HepG2 (cell line): ENCODE data around the gene RABEPK. TPM values are rescaled to one million over a fixed set of nuclear protein-coding genes. Genes with fewer than 3 reads are reported as not detected.

Experiments
- CC2D1A ChIP-seq: sonication (generic); formaldehyde crosslinking; IDR thresholded peaks from 2 replicates; pipeline ENCODE4 v1.8.1; 2023; ENCODE audit warnings: mild to moderate bottlenecking, missing genetic modification reagents
- CEBPG ChIP-seq: IDR thresholded peaks from 2 replicates; pipeline ENCODE4 v1.6.1; 2016
- ELF1 ChIP-seq: sonication (generic); formaldehyde crosslinking; IDR thresholded peaks from 2 replicates; pipeline ENCODE4 v1.4.0; 2020; ENCODE audit warnings: missing genetic modification reagents
- FOXP1 ChIP-seq, 2 experiments: fragments of 450-650 bp in 1 of 2; IDR thresholded peaks; 2 replicates each; pipeline ENCODE4 v1.6.1; 2017 to 2018; ENCODE audit warnings: antibody characterized with exemption in 1 of 2
- HNRNPUL1 ChIP-seq: fragments of 200-400 bp; formaldehyde crosslinking; IDR thresholded peaks from 2 replicates; pipeline ENCODE4 v1.6.1; 2017; ENCODE audit warnings: low read depth, mild to moderate bottlenecking, low read length, moderate library complexity
- ISX ChIP-seq: sonication (generic); formaldehyde crosslinking; conservative IDR thresholded peaks from 2 replicates; pipeline ENCODE4 v1.5.0; 2020; ENCODE audit warnings: missing genetic modification reagents
- NCOA2 ChIP-seq: sonication (generic); formaldehyde crosslinking; IDR thresholded peaks from 2 replicates; pipeline ENCODE4 v1.8.0; 2022; ENCODE audit warnings: inconsistent platforms
- PRDM15 ChIP-seq: sonication (generic); formaldehyde crosslinking; IDR thresholded peaks from 2 replicates; pipeline ENCODE4 v1.4.0; 2020; ENCODE audit warnings: missing genetic modification reagents
- PREB ChIP-seq: sonication (generic); formaldehyde crosslinking; IDR thresholded peaks from 2 replicates; pipeline ENCODE4 v1.4.0; 2020; ENCODE audit warnings: missing genetic modification reagents
- SETDB1 ChIP-seq: sonication (generic); formaldehyde crosslinking; IDR thresholded peaks from 2 replicates; pipeline ENCODE4 v1.5.1; 2020; ENCODE audit warnings: missing genetic modification reagents, mild to moderate bottlenecking, borderline replicate concordance
- ZBTB38 ChIP-seq: sonication (generic); formaldehyde crosslinking; IDR thresholded peaks from 2 replicates; pipeline ENCODE4 v1.5.1; 2020; ENCODE audit warnings: mild to moderate bottlenecking, missing genetic modification reagents
- ZC3H13 ChIP-seq: sonication (generic); formaldehyde crosslinking; IDR thresholded peaks from 2 replicates; pipeline ENCODE4 v1.8.1; 2023; ENCODE audit warnings: mild to moderate bottlenecking, missing genetic modification reagents, moderate library complexity
- ZNF274 ChIP-seq: sonication (generic); formaldehyde crosslinking; IDR thresholded peaks from 2 replicates; pipeline ENCODE4 v1.5.1; 2020; ENCODE audit warnings: mild to moderate bottlenecking, missing genetic modification reagents
- ZNF543 ChIP-seq: sonication (generic); formaldehyde crosslinking; IDR thresholded peaks from 2 replicates; pipeline ENCODE4 v1.4.0; 2020; ENCODE audit warnings: mild to moderate bottlenecking, missing genetic modification reagents
- ZNF569 ChIP-seq: sonication (generic); formaldehyde crosslinking; IDR thresholded peaks from 2 replicates; pipeline ENCODE4 v1.5.0; 2020; ENCODE audit warnings: mild to moderate bottlenecking, missing genetic modification reagents, moderate library complexity, borderline replicate concordance
- ZNF607 ChIP-seq: sonication (generic); formaldehyde crosslinking; IDR thresholded peaks from 2 replicates; pipeline ENCODE4 v1.5.1; 2020; ENCODE audit warnings: missing genetic modification reagents, mild to moderate bottlenecking, borderline replicate concordance
- ZNF616 ChIP-seq: sonication (generic); formaldehyde crosslinking; IDR thresholded peaks from 2 replicates; pipeline ENCODE4 v1.5.0; 2020; ENCODE audit warnings: low read depth, mild to moderate bottlenecking, missing genetic modification reagents
- ZNF703 ChIP-seq: sonication (generic); formaldehyde crosslinking; IDR thresholded peaks from 2 replicates; pipeline ENCODE4 v1.5.1; 2020; ENCODE audit warnings: missing genetic modification reagents, mild to moderate bottlenecking, moderate library complexity, borderline replicate concordance
- ZSCAN31 ChIP-seq: sonication (generic); formaldehyde crosslinking; IDR thresholded peaks from 2 replicates; pipeline ENCODE4 v1.5.0; 2020; ENCODE audit warnings: low read depth, mild to moderate bottlenecking, missing genetic modification reagents
- polyA plus RNA-seq, 8 experiments: library from polyadenylated mRNA; depleted of rRNA in 3 of 8; stranded (reverse) in 7 of 8; unstranded in 1 of 8; fragments of >200 nt; fragmentation: Illumina TruSeq in 4 of 8; extraction: Trizol in 4 of 8; gene quantifications; 2 replicates each; pipeline versions ENCODE4 v1.2.1 to v1.2.3, GENCODE V29; 2011 to 2016; ENCODE audit warnings: low read depth in 4 of 8, missing spikeins in 1 of 8, mixed read lengths in 1 of 8; ENCODE audit not compliant: insufficient read depth in 1 of 8
- total RNA-seq, 5 experiments: library from RNA; depleted of rRNA; stranded (reverse); fragments of >200 nt; fragmentation: Illumina TruSeq; extraction: Trizol; gene quantifications; 2 replicates each; pipeline ENCODE4 v1.2.3, GENCODE V29; 2016; ENCODE audit warnings: low read depth in 1 of 5
- TF ChIP-seq, protein P1 (sequence below): sonication (generic); formaldehyde crosslinking; IDR thresholded peaks from 2 replicates; pipeline ENCODE4 v1.4.0; 2020; ENCODE audit warnings: mild to moderate bottlenecking, missing genetic modification reagents, borderline replicate concordance

Gene RABEPK
- total and polyA plus RNA-seq, 2 of the 13 experiments (the other 11 are each of a cell fraction or from before 2014, with no cell fraction given): 75.5 to 90.0 TPM

- TF ChIP-seq PRDM15 (CRISPR knock-in tag) (no peak), CC2D1A (CRISPR knock-in tag) (no peak), ZNF703 (CRISPR knock-in tag) (no peak), HNRNPUL1 (no peak), SETDB1 (CRISPR knock-in tag) (peak; percentile 42; the same call in 1 of the 2 replicates), NCOA2 (peak; percentile 34; the same call in 1 of the 2 replicates), ZNF607 (CRISPR knock-in tag) (peak; percentile 73; the same call in 1 of the 2 replicates), CEBPG (CRISPR knock-in tag) (no peak), FOXP1 (IDR thresholded peaks at IDR 0.05) (no peak), FOXP1 (CRISPR knock-in tag; IDR thresholded peaks at IDR 0.05) (0 out of 2 replicates have a peak, but pooled peaks have one; percentile 7), ZNF543 (CRISPR knock-in tag) (no peak; the same call in 1 of the 2 replicates), ZBTB38 (CRISPR knock-in tag) (peak; percentile 77; the same call in 1 of the 2 replicates), ZSCAN31 (peak; percentile 96), ELF1 (peak; percentile 52), ZNF569 (no peak), ZNF616 (CRISPR knock-in tag) (no peak; the same call in 1 of the 2 replicates), ISX (CRISPR knock-in tag) (no peak; the same call in 1 of the 2 replicates), PREB (CRISPR knock-in tag) (no peak), ZNF274 (CRISPR knock-in tag) (peak; percentile 75; the same call in 1 of the 2 replicates), ZC3H13 (CRISPR knock-in tag) (peak; percentile 83)
- TF ChIP-seq, protein P1, sequence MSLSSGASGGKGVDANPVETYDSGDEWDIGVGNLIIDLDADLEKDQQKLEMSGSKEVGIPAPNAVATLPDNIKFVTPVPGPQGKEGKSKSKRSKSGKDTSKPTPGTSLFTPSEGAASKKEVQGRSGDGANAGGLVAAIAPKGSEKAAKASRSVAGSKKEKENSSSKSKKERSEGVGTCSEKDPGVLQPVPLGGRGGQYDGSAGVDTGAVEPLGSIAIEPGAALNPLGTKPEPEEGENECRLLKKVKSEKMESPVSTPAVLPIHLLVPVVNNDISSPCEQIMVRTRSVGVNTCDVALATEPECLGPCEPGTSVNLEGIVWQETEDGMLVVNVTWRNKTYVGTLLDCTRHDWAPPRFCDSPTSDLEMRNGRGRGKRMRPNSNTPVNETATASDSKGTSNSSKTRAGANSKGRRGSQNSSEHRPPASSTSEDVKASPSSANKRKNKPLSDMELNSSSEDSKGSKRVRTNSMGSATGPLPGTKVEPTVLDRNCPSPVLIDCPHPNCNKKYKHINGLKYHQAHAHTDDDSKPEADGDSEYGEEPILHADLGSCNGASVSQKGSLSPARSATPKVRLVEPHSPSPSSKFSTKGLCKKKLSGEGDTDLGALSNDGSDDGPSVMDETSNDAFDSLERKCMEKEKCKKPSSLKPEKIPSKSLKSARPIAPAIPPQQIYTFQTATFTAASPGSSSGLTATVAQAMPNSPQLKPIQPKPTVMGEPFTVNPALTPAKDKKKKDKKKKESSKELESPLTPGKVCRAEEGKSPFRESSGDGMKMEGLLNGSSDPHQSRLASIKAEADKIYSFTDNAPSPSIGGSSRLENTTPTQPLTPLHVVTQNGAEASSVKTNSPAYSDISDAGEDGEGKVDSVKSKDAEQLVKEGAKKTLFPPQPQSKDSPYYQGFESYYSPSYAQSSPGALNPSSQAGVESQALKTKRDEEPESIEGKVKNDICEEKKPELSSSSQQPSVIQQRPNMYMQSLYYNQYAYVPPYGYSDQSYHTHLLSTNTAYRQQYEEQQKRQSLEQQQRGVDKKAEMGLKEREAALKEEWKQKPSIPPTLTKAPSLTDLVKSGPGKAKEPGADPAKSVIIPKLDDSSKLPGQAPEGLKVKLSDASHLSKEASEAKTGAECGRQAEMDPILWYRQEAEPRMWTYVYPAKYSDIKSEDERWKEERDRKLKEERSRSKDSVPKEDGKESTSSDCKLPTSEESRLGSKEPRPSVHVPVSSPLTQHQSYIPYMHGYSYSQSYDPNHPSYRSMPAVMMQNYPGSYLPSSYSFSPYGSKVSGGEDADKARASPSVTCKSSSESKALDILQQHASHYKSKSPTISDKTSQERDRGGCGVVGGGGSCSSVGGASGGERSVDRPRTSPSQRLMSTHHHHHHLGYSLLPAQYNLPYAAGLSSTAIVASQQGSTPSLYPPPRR: no peak; the same call in 1 of the 2 replicates
Observed at GRCh38 chr9:125241000-125241862, 40.9 kb downstream of the RABEPK start, which contains the start of gene HSPA5 (continued).
